ENCODE measurements around the gene LDLRAD3.
"Not testable (repeated sequence)": the region's sequence is repeated elsewhere in the genome, so short reads cannot be mapped to it uniquely, and the experiment has no call there.

Gene LDLRAD3

GRCh38 chr11:36024716-36025115 lies 80.9 kb downstream of the LDLRAD3 start:
- no peak for DNase-seq

GRCh38 chr11:36026315-36026968 lies 82.6 kb downstream of the LDLRAD3 start:
- DNase-seq, result no peak

- DNase-seq, result no peak
Measured at GRCh38 chr11:36027731-36028130, 83.9 kb downstream of the LDLRAD3 start.

GRCh38 chr11:36029616-36030015 lies 85.8 kb downstream of the LDLRAD3 start:
- DNase-seq, result no peak

GRCh38 chr11:36030731-36031281 lies 86.9 kb downstream of the LDLRAD3 start:
- DNase-seq, result no peak

GRCh38 chr11:36033082-36033751 lies 89.4 kb downstream of the LDLRAD3 start:
- no peak for DNase-seq

GRCh38 chr11:36033936-36034335 lies 90.1 kb downstream of the LDLRAD3 start:
- DNase-seq, result no peak

GRCh38 chr11:36034551-36035331 lies 90.9 kb downstream of the LDLRAD3 start:
- DNase-seq, result no peak

- DNase-seq, result no peak
Measured at GRCh38 chr11:36035454-36035853, 91.6 kb downstream of the LDLRAD3 start.

GRCh38 chr11:36035999-36036398 lies 92.1 kb downstream of the LDLRAD3 start:
- DNase-seq, result no peak

GRCh38 chr11:36037031-36037430 lies 93.2 kb downstream of the LDLRAD3 start:
- DNase-seq, result no peak

GRCh38 chr11:36038541-36038940 lies 94.7 kb downstream of the LDLRAD3 start:
- DNase-seq, result no peak

- no peak for DNase-seq
Measured at GRCh38 chr11:36039471-36039870, 95.6 kb downstream of the LDLRAD3 start.

GRCh38 chr11:36041988-36042611 lies 98.2 kb downstream of the LDLRAD3 start:
- no peak for DNase-seq

- no peak for DNase-seq
Measured at GRCh38 chr11:36044636-36045035, 100.8 kb downstream of the LDLRAD3 start.

- not testable (repeated sequence) for DNase-seq
Measured at GRCh38 chr11:36045945-36046344, 102.1 kb downstream of the LDLRAD3 start.

GRCh38 chr11:36046932-36047331 lies 103.1 kb downstream of the LDLRAD3 start:
- no peak for DNase-seq

- no peak for DNase-seq
Measured at GRCh38 chr11:36047344-36047743, 103.5 kb downstream of the LDLRAD3 start.

- DNase-seq, result no peak
Measured at GRCh38 chr11:36048496-36049247, 104.8 kb downstream of the LDLRAD3 start.

- no peak for DNase-seq
Measured at GRCh38 chr11:36051235-36052144, 107.6 kb downstream of the LDLRAD3 start.

- no peak for DNase-seq
Measured at GRCh38 chr11:36053281-36053680, 109.4 kb downstream of the LDLRAD3 start.
